HG02840 (cell line): Measurements from ENCODE around the gene UBASH3A.

Experiments used
- ATAC-seq: cut with Tn5 transposase; IDR thresholded peaks from one replicate; pipeline ENCODE4 v1.9.1; 2021; ENCODE audit warnings: mild to moderate bottlenecking, moderate library complexity, moderate number of reproducible peaks; ENCODE audit not compliant: unreplicated experiment, low FRiP score

UBASH3A gene

DNA sequence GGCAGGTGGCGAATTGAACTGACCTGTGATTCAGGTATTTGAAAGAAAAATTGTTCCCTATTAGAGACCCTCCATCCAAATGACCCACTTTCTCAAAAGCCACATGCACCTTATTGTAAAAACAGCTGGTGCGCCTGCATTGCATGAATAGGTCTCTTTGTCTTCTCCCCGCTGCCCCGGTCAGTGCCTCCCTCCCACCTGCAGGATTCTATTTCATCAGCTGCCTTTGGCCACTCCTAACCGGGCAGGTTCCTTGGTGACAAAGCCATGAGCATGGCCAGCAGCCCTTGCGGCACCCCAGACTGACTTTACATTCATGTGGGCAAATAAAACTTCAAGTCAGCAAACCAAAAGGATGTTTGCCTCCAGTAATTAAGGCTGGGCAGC, 14.3 kb upstream of the UBASH3A start:
- ATAC-seq, result no peak

- ATAC-seq, result no peak
These were observed 13.5 kb upstream of the UBASH3A start for GRCh38 chr21:42390193-42390592.

DNA sequence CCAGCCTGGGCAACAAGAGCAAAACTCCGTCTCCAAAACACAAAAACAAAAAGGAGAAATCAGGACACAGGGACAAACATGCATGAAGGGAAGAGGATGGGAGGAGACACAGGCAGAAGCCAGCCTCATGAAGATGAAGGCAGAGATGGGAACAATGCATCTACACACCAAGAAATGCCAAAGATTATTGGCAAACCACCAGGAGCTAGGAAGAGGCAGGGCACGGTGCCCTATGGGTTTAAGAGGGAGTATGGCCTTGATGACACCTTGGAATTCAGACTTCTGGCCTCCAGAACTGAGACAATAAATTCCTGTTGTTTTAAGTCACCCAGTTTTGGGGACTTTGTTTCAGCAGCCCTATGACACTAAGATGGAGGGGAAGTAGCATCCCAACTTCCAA, 13.0 kb upstream of the UBASH3A start:
- ATAC-seq, result no peak

DNA sequence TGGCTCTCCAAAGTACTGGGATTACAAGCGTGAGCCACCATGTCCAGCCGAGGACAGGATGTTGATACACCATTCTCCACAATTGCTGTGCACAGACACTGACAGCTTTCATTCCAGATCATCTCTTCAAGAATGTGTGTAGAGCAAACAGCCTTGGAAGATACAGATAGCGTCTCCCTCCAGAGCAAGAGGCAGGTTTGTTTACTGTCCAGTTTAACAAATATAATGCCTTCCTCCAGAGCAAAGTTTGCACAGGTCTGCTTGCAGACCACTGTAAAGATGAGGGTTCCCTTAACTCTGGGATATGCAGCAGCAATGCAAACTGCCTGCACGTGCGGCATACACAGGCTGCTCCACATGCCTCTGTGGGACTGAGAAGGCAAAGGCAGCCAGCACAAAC, 12.4 kb upstream of the UBASH3A start:
- ATAC-seq, result no peak

GRCh38 chr21:42392731-42393442, 10.8 kb upstream of the UBASH3A start:
- no peak for ATAC-seq

- ATAC-seq, result no peak
These were observed 10.2 kb upstream of the UBASH3A start for GRCh38 chr21:42393443-42393950.

DNA sequence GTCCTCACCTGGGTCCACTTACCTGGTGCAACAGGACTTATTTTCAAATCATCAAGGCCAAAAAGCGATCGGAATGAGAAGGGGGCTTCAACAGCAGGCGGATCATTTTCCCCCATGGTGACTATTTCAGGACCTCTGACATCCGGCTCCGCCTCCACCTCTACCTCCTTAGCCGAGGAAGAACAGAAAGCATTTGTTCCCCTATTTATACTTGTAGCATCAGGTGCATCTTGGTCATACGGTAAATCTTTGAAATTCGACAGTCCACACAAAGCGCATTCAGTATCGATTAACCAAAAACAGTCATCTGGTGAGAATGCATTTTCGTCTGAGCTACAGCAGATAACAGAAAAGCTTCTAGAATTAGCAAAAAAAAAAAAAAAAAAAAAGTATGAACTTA, 8.4 kb upstream of the UBASH3A start:
- ATAC-seq, result no peak

GRCh38 chr21:42395905-42396651, 7.6 kb upstream of the UBASH3A start, which contains the start of gene TMPRSS3:
TSS of gene TMPRSS3 (minus strand) at chr21:42396052. CDS start at chr21:42395417, 635 bp downstream.
- no peak for ATAC-seq

DNA sequence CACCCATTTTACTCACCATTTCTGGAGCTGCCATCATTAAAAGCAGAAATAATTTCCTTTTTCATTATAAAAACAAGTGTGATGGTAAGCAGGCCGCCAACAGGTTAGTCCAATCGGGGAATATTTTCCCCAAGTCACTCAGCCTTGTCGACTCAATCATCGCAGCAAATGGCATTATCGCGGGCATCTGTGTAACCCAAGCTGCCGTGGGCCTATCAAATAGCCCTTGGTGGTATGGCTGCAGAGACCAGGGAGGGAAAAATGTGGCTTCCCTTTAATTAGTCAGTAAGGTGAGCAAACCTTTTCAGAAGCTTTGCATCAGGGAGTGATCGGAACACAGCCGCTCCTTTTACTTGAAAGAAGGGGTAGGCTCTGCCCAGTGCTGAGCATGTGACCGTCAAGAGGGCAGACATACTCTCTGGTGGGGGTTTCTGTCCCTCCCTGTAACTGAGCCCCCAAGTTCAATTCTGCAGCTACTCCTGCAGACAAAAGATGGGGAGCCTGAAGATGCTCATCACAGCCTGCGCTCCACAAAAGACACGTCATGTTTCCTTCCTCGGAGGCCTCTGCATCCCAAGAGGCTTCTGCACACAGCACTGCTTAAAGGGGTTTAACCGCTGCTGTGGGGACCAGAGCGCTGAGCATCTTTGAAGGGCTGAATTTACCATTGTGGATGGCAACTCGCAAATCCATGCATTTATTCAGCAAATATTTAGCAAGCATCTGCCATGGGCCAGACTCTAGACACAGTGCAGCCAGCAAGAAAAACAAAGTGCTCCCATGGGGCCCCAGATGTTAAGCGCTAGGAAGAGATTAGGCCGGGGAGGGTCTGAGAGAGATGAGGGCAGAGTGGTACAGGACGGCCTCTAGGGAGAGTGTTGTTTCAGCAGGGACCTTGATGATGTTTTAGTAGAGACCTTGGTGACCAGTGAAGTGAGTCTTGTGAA, 6.6 kb upstream of the UBASH3A start:
- ATAC-seq, result no peak

- ATAC-seq, result no peak
These were observed 5.8 kb upstream of the UBASH3A start for GRCh38 chr21:42397746-42398394.

DNA sequence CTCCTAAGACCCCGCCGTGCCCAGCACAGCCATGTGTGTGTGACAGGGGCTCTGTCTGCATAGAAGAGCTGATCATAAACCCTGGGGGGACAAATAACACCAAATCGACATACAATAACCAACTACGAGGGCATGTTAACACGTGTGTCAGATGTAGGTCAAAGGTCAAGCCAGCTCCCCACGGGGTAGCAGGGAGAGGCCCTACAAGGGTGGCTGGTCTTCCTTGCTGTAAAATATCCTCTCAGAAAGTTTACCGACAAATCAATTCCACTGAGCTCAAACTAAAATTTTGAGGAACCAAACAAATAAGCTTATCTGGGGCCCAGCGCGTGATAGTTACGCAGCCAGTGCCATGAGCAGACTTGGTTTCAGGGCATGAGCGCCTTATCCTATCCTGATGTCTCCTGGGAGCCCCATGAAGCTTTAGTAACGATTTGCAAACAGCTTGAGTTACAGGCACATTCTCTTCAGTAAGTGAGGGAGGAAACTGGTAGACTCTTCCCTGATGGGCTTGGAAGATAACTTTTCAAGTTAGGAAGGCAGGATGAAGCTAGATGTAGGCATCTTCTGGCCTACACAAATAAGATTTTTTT, 5.2 kb upstream of the UBASH3A start:
- ATAC-seq, result no peak

DNA sequence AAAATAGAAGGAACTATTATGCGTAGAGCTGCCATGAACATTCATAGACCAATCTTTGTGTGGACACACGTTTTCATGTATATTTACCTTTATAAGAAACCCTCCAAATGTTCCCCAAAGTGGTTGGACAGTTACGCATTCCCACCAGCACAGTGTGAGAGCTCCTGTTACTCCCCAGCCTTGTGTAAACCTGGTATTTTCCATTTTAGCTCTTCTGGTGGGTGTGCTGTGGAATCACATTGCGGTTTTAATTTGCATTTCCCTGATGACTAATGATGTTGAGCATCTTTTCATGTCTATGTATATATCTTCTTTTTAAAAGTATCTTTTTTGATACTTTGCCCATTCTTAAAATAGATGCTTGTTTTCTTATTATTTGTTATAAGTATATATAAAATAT, 3.2 kb upstream of the UBASH3A start:
- ATAC-seq, result no peak

DNA sequence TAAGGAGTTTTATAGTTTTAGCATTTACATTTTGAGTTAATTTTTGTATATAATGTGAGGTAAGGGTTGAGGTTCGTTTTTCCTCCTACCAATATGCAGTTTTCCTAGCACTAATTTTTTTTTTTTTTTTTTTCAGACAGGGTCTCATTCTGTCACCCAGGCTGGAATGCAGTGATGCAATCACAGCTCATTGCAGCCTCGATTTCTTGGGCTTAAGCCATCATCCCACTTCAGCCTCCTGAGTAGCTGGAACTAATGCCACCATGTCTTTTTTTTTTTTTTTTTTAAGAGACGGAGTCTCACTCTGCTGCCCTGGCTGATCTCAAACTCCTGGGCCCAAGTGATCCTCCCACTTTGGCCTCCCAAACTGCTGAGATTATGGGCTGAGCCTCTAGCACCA, 2.5 kb upstream of the UBASH3A start:
- ATAC-seq, result no peak

DNA sequence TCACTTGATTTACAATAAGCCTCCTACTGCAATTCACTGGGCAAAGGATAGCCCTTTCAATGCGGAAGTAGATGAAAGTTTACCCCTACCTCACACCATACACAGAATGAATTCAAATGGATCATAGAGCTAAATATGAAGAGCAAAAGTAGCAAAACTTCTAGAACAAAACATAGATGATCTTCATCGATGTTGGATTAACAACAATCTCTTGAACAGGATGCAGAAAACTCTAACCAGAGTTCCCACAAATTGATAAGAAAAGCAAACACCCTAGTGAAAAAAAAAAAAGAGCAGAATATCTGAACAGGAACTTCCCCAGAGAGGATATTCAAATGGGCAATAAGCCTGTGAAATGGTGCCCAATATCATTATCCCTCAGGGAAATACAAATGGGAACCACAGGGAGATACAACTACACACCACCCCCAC, 1.9 kb upstream of the UBASH3A start:
- ATAC-seq, result no peak

DNA sequence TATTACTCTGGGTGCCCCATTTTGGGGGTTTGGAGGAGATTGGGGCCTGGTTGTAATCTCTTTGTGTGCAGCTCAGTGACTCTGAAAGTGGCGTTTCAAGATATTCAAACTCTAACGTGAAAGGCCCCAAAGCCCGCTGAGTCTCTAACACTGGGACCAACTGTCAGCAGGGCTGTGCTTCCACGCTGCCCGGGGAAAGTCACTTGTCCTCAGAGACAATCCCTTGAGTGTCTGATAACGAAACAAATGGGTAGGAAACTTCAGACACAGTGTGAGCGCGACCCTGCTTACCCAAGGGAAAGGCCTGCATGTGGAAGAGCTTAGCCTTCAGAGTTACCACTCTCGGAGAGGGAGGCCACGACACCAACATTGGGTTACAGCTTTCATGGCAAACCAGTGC, 837 bp downstream of the UBASH3A start:
- ATAC-seq, result no peak

GRCh38 chr21:42405064-42406013, 1.6 kb downstream of the UBASH3A start:
- no peak for ATAC-seq

GRCh38 chr21:42406201-42406621, 2.5 kb downstream of the UBASH3A start:
- no peak for ATAC-seq

GRCh38 chr21:42406866-42407265, 3.2 kb downstream of the UBASH3A start:
- no peak for ATAC-seq

GRCh38 chr21:42407476-42407875, 3.8 kb downstream of the UBASH3A start:
- no peak for ATAC-seq
